HG03521 (cell line): ENCODE results near the gene SMPD4.
"Not testable (repeated sequence)": the region's sequence is repeated elsewhere in the genome, so short reads cannot be mapped to it uniquely, and the experiment has no call there.

Experiments used
- ATAC-seq: cut with Tn5 transposase; IDR thresholded peaks from one replicate; pipeline ENCODE4 v1.9.1; 2021; ENCODE audit warnings: mild to moderate bottlenecking, moderate library complexity; ENCODE audit not compliant: unreplicated experiment

SMPD4 gene

GRCh38 chr2:130159376-130159775 is 22.0 kb downstream of the SMPD4 start:
- not testable (repeated sequence) for ATAC-seq

GRCh38 chr2:130158631-130159030 is 22.8 kb downstream of the SMPD4 start:
- no peak for ATAC-seq

- ATAC-seq = peak; percentile 78
These were observed 23.4 kb downstream of the SMPD4 start for GRCh38 chr2:130157825-130158514.

- ATAC-seq = peak; percentile 31
These were observed 24.0 kb downstream of the SMPD4 start for GRCh38 chr2:130157354-130157753.

GRCh38 chr2:130156624-130157004 is 24.8 kb downstream of the SMPD4 start:
- no peak for ATAC-seq

- not testable (repeated sequence) for ATAC-seq
These were observed 25.3 kb downstream of the SMPD4 start for GRCh38 chr2:130155956-130156623.

GRCh38 chr2:130154773-130155765 is 26.3 kb downstream of the SMPD4 start:
- no peak for ATAC-seq

GRCh38 chr2:130154423-130154770 is 27.0 kb downstream of the SMPD4 start:
- not testable (repeated sequence) for ATAC-seq

GRCh38 chr2:130153721-130154422 is 27.5 kb downstream of the SMPD4 start:
- ATAC-seq = not testable (repeated sequence)

- ATAC-seq = no peak
These were observed 28.4 kb downstream of the SMPD4 start for GRCh38 chr2:130152816-130153595.

- not testable (repeated sequence) for ATAC-seq
These were observed 29.1 kb downstream of the SMPD4 start for GRCh38 chr2:130152136-130152815.

- not testable (repeated sequence) for ATAC-seq
These were observed 30.3 kb downstream of the SMPD4 start for GRCh38 chr2:130151145-130151512.

GRCh38 chr2:130150181-130151144 is 30.9 kb downstream of the SMPD4 start:
- no peak for ATAC-seq

GRCh38 chr2:130148515-130148914 is 32.9 kb downstream of the SMPD4 start:
- not testable (repeated sequence) for ATAC-seq

GRCh38 chr2:130145006-130145414 is 36.4 kb downstream of the SMPD4 start, which contains the start of gene CCDC74B:
Gene CCDC74B, minus strand, starts transcription at chr2:130145112. Its CDS starts 116 bp downstream, at chr2:130144996.
- ATAC-seq = peak; percentile 83

GRCh38 chr2:130143266-130144039 is 37.9 kb downstream of the SMPD4 start:
- not testable (repeated sequence) for ATAC-seq
